IPS-18a (cell line): Measurements from ENCODE around the gene PPP2R1A.
A peak's percentile ranks its signal among the peaks of the same experiment; 100 is the strongest.

ENCODE experiments used
- H3K27ac ChIP-seq: one replicate; pipeline ENCODE4 v1.5.1; 2013; ENCODE audit warnings: low read length
- H3K27me3 ChIP-seq: one replicate; pipeline ENCODE4 v1.6.1; 2013; ENCODE audit warnings: mild to moderate bottlenecking, low read length; ENCODE audit not compliant: control insufficient read depth, insufficient read depth
- H3K36me3 ChIP-seq: one replicate; pipeline ENCODE4 v1.6.1; 2013; ENCODE audit warnings: low read depth, low read length; ENCODE audit not compliant: control insufficient read depth
- H3K4me1 ChIP-seq: one replicate; pipeline ENCODE4 v1.6.1; 2013; ENCODE audit warnings: low read depth, low read length; ENCODE audit not compliant: control insufficient read depth
- H3K4me3 ChIP-seq: one replicate; pipeline ENCODE4 v1.5.1; 2013; ENCODE audit warnings: low read length
- H3K9ac ChIP-seq: one replicate; pipeline ENCODE4 v1.6.1; 2013; ENCODE audit warnings: mild to moderate bottlenecking, low read length, moderate library complexity
- H3K9me3 ChIP-seq: one replicate; pipeline ENCODE4 v1.6.1; 2013; ENCODE audit warnings: low read depth, low read length; ENCODE audit not compliant: control insufficient read depth

PPP2R1A gene

GRCh38 chr19:52189735-52190486, at the start of gene PPP2R1A:
Gene PPP2R1A (plus strand): TSS chr19:52190052. CDS start chr19:52190097, 45 bp downstream.
- H3K9me3 ChIP-seq = no peaks in the 10 kb centered on the region

GRCh38 chr19:52141203-52141602, 48.6 kb upstream of the PPP2R1A start:
- H3K27me3 ChIP-seq = no peaks in the 10 kb centered on the region
- H3K4me1 ChIP-seq = peaks cover 8% of the 10 kb centered on the region
- no peaks in the 10 kb centered on the region for H3K9me3 ChIP-seq
- no peaks in the 10 kb centered on the region for H3K36me3 ChIP-seq
- no peak overlapping the region for H3K9ac ChIP-seq
- H3K4me3 ChIP-seq = no peak overlapping the region
- no peak overlapping the region for H3K27ac ChIP-seq

More at GRCh38 chr19:52189735-52190486, at the start of gene PPP2R1A:
- peak within 1 kb of the TSS; percentile 83 for H3K4me3 ChIP-seq
- H3K36me3 ChIP-seq = peaks cover 4% of the 10 kb centered on the region
- no peaks in the 10 kb centered on the region for H3K27me3 ChIP-seq
- H3K27ac ChIP-seq = peak within 1 kb of the TSS; percentile 91
- H3K9ac ChIP-seq = peak within 1 kb of the TSS; percentile 83
- peaks cover 10% of the 10 kb centered on the region for H3K4me1 ChIP-seq

- H3K9me3 ChIP-seq = peaks cover 3% of the 10 kb centered on the region
- H3K27ac ChIP-seq = no peak overlapping the region
- no peak overlapping the region for H3K4me3 ChIP-seq
These were observed 47.8 kb upstream of the PPP2R1A start for GRCh38 chr19:52142001-52142595.

GRCh38 chr19:52148256-52148655, 41.6 kb upstream of the PPP2R1A start:
- Histone ChIP-seq H3K4me3 (no peak overlapping the region), H3K36me3 (no peaks in the 10 kb centered on the region), H3K9me3 (peaks cover 18% of the 10 kb centered on the region), H3K27me3 (no peaks in the 10 kb centered on the region), H3K4me1 (no peaks in the 10 kb centered on the region), H3K27ac (no peak overlapping the region), H3K9ac (no peak overlapping the region)

More at GRCh38 chr19:52142001-52142595, 47.8 kb upstream of the PPP2R1A start:
- Histone ChIP-seq H3K4me1 (peaks cover 8% of the 10 kb centered on the region), H3K9ac (no peak overlapping the region), H3K27me3 (no peaks in the 10 kb centered on the region), H3K36me3 (no peaks in the 10 kb centered on the region)

GRCh38 chr19:52155596-52156359, 34.1 kb upstream of the PPP2R1A start:
- no peak overlapping the region for H3K9ac ChIP-seq
- no peaks in the 10 kb centered on the region for H3K27me3 ChIP-seq
- no peaks in the 10 kb centered on the region for H3K4me1 ChIP-seq
- no peak overlapping the region for H3K4me3 ChIP-seq
- no peak overlapping the region for H3K27ac ChIP-seq
- peaks cover 15% of the 10 kb centered on the region for H3K36me3 ChIP-seq
- H3K9me3 ChIP-seq = peaks cover 57% of the 10 kb centered on the region

GRCh38 chr19:52170304-52170703, 19.5 kb upstream of the PPP2R1A start:
- Histone ChIP-seq H3K4me3 (peak overlapping the region; percentile 94), H3K36me3 (peaks cover 7% of the 10 kb centered on the region)

GRCh38 chr19:52170863-52171320, 19.0 kb upstream of the PPP2R1A start:
- H3K27ac ChIP-seq = no peak overlapping the region
- peaks cover 4% of the 10 kb centered on the region for H3K4me1 ChIP-seq
- H3K4me3 ChIP-seq = peak overlapping the region; percentile 94
- H3K27me3 ChIP-seq = peaks cover 20% of the 10 kb centered on the region
- H3K36me3 ChIP-seq = peaks cover 7% of the 10 kb centered on the region
- peak overlapping the region; percentile 64 for H3K9ac ChIP-seq
- no peaks in the 10 kb centered on the region for H3K9me3 ChIP-seq

More at GRCh38 chr19:52170304-52170703, 19.5 kb upstream of the PPP2R1A start:
- Histone ChIP-seq H3K27ac (no peak overlapping the region), H3K9me3 (no peaks in the 10 kb centered on the region), H3K9ac (peak overlapping the region; percentile 28), H3K4me1 (peaks cover 4% of the 10 kb centered on the region), H3K27me3 (peaks cover 20% of the 10 kb centered on the region)

- Histone ChIP-seq H3K4me1 (peaks cover 4% of the 10 kb centered on the region), H3K9me3 (no peaks in the 10 kb centered on the region), H3K36me3 (peaks cover 7% of the 10 kb centered on the region), H3K9ac (peak within 1 kb of the TSS; percentile 64), H3K27ac (no peak within 1 kb of the TSS), H3K4me3 (peak within 1 kb of the TSS; percentile 94), H3K27me3 (peaks cover 20% of the 10 kb centered on the region)
These were observed 18.3 kb upstream of the PPP2R1A start, which contains the start of gene ZNF836 for GRCh38 chr19:52171321-52172169. Gene ZNF836 (minus strand): TSS chr19:52171621. CDS start chr19:52168072, 3,549 bp downstream.

GRCh38 chr19:52172347-52172746, 17.5 kb upstream of the PPP2R1A start:
- H3K36me3 ChIP-seq = peaks cover 7% of the 10 kb centered on the region
- peaks cover 20% of the 10 kb centered on the region for H3K27me3 ChIP-seq
- no peak overlapping the region for H3K4me3 ChIP-seq
- no peak overlapping the region for H3K27ac ChIP-seq
- H3K9me3 ChIP-seq = no peaks in the 10 kb centered on the region
- no peak overlapping the region for H3K9ac ChIP-seq
- peaks cover 4% of the 10 kb centered on the region for H3K4me1 ChIP-seq

- Histone ChIP-seq H3K4me1 (peaks cover 4% of the 10 kb centered on the region), H3K27ac (no peak overlapping the region), H3K27me3 (peaks cover 2% of the 10 kb centered on the region), H3K9me3 (no peaks in the 10 kb centered on the region), H3K36me3 (no peaks in the 10 kb centered on the region), H3K4me3 (no peak overlapping the region), H3K9ac (no peak overlapping the region)
These were observed 13.3 kb upstream of the PPP2R1A start for GRCh38 chr19:52176574-52176973.
